HG02840 (cell line): ENCODE data around the gene STEAP1B.

ENCODE experiments used
- ATAC-seq: cut with Tn5 transposase; IDR thresholded peaks from one replicate; pipeline ENCODE4 v1.9.1; 2021; ENCODE audit warnings: mild to moderate bottlenecking, moderate library complexity, moderate number of reproducible peaks; ENCODE audit not compliant: unreplicated experiment, low FRiP score

Gene STEAP1B

DNA sequence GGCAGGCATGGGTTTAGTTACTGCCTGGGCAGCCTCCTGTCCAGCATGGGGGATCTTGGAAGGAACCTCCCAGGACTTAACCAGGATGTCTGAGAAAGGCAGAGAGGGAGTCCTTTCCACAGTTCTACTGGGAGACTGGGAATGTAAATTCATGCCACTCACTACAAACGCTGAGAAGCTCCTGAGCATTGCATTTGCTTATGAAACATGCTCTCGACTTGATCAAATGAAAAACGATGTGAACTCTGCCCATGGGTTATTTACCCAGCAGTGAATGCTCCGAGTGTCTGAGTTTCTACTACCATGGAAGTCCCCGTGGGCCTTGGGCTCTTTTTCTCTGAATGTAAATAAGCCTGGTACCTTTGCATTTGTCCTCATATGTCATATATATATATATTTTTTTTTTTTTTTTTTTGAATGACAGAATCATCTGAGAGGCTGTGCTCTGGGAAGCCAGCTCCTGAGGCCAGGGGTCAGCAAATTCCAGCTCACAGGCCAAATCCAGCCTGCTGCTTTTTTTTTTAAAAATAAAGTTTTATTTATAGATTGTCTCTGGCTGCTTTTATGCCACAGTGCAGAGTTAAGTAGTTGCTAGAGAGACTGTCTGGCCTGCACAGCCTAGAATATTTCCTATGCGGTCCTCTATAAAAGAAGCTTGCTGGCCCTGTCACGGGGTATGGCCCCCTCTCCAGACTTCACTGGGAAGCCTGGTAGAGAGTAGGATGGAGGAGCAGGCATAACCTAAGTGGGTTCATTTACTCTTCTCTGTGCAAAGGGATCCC, 121.6 kb downstream of the STEAP1B start:
- ATAC-seq, result no peak

DNA sequence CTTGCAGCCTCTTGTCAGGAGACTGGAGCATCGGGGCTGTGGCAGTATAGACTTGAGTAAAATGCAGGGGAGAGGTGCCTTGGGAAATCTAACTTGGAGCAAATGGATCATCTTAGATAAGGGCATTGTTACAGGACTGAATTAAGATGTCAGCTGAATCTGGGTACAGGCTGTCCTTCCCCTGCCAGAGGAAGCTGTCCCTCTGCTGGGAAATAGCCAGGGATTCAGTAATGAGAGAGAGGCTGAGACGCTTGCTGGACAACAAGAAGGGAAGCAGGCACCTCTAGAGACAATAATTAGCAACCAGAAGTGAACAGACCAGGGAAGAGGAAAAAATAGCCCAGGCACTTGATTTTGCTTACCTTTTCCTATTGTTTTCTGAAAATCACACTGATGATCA, 122.3 kb downstream of the STEAP1B start:
- ATAC-seq, result no peak

GRCh38 chr7:22375359-22376048, 124.5 kb downstream of the STEAP1B start:
- ATAC-seq, result no peak

DNA sequence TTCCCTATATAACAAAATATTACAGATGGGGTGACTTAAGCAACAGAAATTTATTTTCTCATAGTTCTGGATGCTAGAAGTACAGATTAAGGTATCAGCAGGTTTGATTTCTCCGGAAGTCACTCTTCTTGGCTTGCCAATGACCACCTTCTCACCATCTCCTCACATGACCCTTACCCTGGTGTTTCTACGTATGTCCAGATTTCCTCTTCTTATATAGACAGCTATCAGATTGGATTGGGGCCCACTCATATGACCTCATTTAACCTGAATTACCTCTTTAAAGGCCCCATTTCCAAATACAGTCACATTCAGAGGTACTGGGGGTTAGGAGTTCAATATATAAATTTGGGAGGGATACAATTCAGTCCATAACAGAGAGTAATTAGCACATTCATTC, 126.1 kb downstream of the STEAP1B start:
- no peak for ATAC-seq

GRCh38 chr7:22373388-22373787, 126.6 kb downstream of the STEAP1B start:
- ATAC-seq, result no peak

GRCh38 chr7:22372863-22373262, 127.1 kb downstream of the STEAP1B start:
- no peak for ATAC-seq

GRCh38 chr7:22371878-22372277, 128.1 kb downstream of the STEAP1B start:
- ATAC-seq, result no peak
